NCI-H2029 (cell line): ENCODE measurements around the gene FAM222B.
"Not testable (repeated sequence)": the region's sequence is repeated elsewhere in the genome, so short reads cannot be mapped to it uniquely, and the experiment has no call there.

Source experiments
- DNase-seq: peaks from one replicate; lab custom pipeline; 2025; lab: John Stamatoyannopoulos, UW

The FAM222B gene, protein sequence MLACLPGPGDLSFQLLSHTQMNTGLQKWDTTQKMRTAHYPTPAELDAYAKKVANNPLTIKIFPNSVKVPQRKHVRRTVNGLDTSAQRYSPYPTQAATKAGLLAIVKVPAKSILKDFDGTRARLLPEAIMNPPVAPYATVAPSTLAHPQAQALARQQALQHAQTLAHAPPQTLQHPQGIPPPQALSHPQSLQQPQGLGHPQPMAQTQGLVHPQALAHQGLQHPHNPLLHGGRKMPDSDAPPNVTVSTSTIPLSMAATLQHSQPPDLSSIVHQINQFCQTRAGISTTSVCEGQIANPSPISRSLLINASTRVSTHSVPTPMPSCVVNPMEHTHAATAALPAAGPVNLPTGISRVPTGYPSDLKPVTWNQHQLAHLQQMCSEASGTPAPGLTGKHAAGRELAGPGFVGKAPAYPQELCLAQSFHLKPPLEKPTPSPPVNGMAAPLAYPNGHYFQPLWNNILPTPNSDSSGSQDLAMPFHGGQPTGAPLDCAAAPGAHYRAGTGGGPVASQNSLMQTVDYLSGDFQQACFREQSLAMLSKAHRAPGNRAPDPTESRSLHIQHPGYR

GRCh38 chr17:28842282-28843012 lies at the start of gene FAM222B:
Gene FAM222B (minus strand): TSS chr17:28842790. CDS start chr17:28766667, 76,123 bp downstream.
- peak; percentile 69 for DNase-seq

GRCh38 chr17:28892024-28892423 lies 49.4 kb upstream of the FAM222B start:
- DNase-seq: no peak

- no peak for DNase-seq
Measured at GRCh38 chr17:28891201-28891600, 48.6 kb upstream of the FAM222B start.

DNA sequence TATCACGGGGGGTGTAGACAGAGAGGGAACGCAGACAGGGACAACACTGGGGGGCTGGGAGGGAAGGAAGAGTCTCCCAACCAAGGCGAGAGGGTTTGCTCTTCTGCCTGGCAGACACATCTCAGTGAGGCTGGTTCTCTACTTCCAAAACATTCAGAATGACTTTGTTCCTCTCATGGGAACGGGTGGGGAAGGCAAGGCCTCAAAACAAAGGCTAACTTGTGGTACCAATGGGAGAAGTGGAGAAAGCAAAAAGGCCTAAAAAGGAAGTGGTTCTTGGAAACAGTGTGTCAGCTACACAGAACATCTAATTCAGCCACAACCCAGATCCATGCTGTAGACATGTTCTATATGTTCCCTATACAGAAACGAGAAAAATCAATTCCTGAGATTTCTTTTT lies 47.4 kb upstream of the FAM222B start:
- DNase-seq: no peak

DNA sequence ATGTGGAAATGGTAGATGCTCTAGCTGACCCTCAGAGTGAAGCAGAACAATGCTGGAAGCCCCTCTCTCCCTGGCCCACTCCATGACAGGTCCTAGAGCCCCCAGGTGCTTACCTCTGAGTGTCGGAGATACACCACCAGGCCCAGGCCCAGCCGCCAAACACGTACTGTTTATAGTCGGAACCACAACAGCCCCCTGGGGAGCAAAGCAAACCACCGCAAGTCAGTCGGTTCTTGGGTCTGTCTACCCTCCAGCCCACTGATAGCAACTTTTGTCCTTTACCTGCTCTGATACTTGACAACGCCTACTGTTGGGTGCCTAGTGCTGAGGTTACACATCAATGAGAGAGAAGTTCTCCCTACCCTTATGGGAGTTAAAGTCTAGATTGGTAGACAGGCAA lies 46.2 kb upstream of the FAM222B start:
- no peak for DNase-seq

DNA sequence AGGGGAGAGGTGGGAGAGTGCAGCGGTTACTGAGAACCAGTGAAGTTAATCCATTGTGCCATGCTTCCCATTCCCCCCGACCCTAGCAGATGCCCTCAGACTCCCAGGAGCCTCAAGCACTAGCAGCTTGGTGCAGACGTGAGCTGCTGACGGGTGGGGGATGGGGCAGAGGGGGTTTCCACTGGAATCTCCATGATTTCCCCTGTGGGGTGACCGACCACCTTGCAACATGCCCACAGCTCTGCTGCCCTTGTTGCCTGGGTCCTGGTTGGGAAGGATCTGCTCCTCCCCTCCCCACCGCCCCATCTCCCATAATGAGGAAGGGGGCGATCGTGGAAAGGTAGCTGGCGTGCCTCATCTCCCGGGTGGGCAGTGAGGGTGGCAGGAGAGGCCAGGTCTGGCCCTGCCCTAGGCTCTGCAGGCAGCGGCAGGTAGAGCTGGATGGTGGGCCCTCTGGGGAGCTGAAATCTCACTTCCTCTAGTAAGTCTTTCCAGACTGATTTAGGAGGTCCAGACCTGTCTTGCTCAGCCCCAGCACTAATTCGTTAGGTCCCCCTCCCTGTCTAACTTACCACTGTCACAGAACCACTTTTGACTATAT lies 45.4 kb upstream of the FAM222B start:
- no peak for DNase-seq

DNA sequence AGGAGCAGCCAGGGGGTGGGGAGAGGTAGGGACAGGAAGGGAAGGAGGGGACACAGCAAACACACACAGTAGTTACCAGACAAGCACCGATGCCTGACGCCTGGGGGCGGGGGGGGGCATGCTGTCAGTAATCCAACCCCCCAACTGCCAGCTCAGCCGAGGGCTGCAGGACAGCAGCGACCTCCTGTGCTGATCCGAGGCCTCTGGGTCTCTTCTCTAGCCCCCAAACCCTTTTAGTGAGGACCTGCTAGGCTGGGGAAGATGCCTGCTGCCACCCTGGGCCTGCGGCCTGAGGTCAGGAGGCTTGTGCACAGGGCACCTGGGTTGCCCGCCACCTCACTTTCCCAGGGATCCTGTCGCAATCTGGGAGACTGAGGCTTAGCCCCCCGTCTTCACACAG lies 43.4 kb upstream of the FAM222B start:
- DNase-seq: no peak

- DNase-seq: no peak
Measured at GRCh38 chr17:28885363-28885762, 42.8 kb upstream of the FAM222B start.

DNA sequence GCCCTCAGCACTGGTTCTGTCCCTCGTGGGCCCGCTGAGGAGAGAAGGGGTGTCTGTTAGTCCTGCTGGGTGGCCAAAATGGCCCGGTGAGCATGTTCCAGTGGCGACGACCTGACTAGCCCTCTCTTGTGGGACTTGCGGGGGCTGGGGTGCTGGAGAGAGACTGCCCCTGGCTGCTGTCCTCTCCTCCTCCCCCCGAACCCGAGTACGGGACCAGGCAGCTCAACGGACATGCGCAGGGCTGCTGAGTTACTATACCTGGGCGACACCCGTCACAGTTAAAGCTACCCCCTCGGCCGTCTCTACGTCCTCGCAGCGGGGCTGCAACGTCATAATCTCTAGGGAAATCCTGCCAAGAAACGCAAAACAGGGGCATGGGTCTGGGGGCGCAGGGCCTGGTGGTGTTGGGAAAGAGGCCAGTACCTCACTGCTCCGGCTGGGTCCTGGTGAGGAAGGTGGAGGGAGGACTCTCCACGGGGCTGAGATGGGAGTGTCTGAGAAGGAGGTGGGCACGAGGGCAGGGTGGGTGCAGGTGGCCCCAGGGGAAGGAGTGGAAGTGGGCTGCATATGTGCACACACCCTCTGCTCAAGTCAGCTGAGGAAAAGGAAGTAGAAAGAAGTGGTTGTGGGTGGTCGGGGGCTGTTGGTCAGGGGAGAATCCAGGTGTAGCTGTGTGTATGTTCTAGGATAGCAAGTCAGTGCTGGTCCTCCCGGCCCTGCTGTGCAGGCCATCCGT lies 41.5 kb upstream of the FAM222B start:
- no peak for DNase-seq

DNA sequence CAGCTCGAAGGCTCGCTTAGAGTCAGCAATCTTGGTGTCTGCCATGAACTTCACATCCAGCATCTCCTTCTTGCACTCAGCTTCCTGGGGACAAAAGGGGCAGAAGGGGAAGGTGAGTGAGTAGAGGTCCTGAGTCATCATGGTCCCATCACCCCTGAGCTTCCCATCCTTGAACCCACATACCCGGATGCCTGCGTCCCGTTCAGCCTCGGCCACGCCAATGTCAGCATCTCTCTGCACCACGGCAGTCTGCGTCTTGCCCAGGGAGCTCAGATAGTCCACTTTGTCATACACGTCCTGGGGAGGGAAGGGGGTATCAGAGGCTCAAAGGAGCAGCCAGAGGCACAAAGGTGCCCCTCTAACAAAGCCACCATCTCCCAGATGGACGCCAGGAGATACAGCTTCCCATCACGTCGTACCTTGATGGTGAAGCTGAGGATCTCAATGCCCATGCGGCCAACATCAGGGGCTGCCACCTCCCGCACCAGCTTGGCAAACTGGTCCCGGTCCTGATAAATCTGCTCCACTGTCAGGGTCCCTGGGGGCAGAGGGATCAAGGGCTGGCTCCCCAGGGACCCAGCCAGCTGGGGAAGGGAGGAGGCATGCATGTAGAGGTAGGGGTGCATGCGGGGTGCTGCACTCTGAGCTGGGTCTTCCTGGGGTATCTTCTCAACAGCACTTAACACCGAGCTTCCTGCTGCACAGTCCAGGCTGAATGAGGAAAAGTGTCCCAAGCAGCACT lies 39.7 kb upstream of the FAM222B start:
- DNase-seq: no peak

DNA sequence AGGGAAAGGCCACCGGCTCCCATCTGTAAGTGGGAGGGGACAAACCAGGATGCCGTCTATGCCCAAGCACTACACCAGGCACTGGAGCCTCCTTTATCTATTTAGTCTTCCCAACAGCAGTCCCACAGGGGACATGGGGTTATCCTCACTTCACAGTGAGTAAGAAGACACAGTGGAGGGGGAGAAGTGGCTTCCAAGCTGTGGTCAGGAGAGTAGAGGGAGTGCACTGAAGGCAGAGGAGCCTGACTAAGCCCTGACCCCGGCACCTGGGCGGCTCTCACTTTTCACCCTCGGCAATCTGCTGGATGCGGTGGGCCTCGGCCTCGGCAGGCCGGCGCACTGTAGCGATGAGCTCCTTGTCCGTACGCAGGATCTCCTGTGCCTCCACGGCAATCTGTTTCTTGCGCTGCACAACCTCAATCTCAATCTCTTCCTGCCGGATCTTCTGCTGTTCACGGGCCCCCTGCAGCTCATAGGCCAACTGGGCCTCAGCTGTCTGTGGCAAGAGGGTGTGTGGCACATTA lies 39.0 kb upstream of the FAM222B start:
- DNase-seq: no peak

DNA sequence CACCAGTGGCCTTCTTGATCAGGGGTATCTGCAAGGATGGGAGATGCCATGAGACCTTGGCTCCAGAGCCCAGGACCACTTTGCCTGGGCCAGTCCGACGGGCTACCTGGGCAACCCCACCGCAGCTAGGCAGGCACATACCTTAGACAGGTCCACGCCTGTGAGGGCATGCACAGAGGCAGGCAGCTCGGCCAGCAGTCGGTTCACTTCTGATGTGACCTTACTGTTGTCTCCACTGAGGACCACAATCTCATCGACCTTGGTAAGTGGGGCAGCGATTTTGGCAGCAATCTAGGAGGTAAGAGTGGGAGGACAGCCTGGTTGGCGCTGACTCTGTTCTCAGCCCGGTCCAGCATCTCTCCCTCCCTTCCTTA lies 38.0 kb upstream of the FAM222B start:
- no peak for DNase-seq

DNA sequence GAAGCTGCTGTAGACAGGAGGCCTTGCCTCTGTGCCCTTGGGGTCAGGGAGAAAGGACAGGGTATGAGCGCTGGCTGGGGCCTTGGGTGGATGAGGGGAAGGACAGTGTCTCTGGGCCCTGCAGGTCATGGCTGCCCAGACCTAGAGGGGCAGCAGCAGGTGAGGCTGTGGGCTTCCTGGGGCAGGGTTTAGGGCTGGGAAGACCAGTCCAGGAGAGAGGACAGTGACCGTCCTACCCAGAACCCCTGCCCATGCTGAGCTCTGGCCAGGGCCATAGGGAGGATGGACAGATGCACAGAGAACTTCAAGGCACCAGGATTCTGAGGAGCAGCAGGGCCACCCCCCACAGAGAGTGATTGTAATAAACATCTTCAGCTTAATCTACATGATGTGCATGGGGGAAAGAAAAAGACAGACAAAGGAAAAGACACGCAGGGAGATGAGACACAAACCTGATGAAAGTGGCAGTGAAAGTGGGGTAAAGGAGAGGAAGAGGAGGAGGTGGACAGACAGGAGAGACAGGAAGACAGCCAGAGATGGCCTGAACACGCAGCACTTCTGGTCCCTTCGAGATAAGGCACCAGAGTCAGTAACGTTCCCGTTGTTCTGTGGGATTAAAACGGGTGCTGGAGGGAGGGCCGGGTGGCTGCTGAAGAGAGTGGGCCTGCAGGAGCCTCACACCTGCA lies 37.4 kb upstream of the FAM222B start:
- DNase-seq: no peak

- DNase-seq: peak; percentile 5
Measured at GRCh38 chr17:28878981-28879380, 36.4 kb upstream of the FAM222B start.

DNA sequence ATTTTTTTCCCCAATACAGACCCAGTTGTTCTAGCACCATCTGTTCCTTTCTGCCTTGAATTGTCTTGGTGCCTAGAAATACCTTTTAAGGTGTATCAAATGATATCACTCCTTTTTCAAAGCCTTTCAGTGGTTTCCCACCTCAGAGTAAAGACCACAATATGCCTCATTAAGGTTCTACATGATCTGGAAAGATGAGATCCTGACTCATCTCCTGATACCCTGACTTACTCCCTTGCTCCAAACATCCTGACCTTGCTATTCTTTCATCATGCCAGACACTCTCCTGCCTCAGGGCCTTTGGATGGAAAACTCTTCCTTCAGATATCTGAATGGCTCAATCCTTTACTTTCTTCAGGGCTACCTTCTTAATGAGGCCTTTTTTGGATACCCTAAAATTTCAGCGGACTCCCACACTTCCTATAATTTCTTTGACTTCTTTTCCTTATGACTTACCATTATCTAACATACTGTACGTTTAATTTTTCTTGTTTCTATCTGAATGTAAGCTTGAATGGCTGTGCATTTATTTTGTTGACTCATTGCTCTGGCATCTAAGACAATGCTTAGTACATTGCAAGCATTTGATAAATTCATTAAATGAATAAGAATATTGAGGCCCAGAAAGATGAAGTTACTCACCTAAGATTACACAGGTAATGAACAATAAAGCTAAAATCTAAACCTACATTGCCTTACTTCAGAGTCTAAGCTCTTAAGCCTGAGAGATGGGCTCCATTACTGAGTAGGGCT lies 35.7 kb upstream of the FAM222B start:
- DNase-seq: no peak

GRCh38 chr17:28877150-28877711 lies 34.6 kb upstream of the FAM222B start:
- not testable (repeated sequence) for DNase-seq

GRCh38 chr17:28875848-28876550 lies 33.4 kb upstream of the FAM222B start:
- DNase-seq: no peak

DNA sequence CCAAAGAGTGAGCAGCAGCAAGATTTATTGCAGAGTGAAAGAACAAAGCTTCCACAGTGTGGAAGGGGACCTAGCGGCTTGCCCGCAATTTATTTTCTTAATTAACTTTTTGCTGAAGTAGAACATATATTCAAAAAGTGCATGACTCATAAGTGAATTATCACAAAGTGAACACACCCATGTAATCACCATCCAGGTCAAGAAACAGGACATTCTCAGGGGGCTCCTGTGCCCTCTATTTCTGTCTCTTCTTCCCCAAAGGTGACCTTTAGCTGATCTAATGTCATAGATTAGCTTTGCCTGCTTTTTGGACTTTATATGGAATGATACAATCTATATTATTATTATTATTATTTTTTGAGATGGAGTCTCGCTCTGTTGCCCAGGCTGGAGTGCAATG lies 32.2 kb upstream of the FAM222B start:
- DNase-seq: no peak

- no peak for DNase-seq
Measured at GRCh38 chr17:28873839-28874238, 31.2 kb upstream of the FAM222B start.
